ENCODE results near the gene NR2F1-AS1.

Gene NR2F1-AS1

GRCh38 chr5:93589152-93589828 lies 8.3 kb upstream of the NR2F1-AS1 start:
- DNase-seq, result no peak

GRCh38 chr5:93588352-93589151 lies 7.5 kb upstream of the NR2F1-AS1 start:
- no peak for DNase-seq

DNA sequence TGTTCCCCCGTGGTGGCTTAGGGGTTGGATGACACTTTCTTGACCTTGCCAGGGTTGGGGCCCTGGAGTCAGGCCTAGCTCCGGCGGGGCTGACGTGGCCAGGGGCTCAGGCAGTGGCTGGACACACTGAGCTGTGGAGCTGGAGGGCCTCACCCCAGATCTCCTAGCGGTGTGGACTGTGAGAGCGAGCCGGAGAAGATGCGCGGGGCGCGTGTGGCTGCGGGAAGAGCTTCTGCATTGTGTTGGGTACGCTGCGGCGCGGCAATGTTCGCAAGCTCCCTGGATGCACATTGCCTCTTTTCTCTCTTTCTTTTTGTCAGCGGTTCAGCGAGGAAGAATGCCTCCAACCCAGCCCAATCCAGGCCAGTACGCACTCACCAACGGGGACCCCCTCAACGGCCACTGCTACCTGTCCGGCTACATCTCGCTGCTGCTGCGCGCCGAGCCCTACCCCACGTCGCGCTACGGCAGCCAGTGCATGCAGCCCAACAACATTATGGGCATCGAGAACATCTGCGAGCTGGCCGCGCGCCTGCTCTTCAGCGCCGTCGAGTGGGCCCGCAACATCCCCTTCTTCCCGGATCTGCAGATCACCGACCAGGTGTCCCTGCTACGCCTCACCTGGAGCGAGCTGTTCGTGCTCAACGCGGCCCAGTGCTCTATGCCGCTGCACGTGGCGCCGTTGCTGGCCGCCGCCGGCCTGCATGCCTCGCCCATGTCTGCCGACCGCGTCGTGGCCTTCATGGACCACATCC lies 6.8 kb upstream of the NR2F1-AS1 start:
- DNase-seq, result no peak

- DNase-seq, result no peak
These were observed 5.9 kb upstream of the NR2F1-AS1 start for GRCh38 chr5:93586736-93587596.

GRCh38 chr5:93585767-93586385 lies 4.9 kb upstream of the NR2F1-AS1 start:
- no peak for DNase-seq

GRCh38 chr5:93585041-93585766 lies 4.2 kb upstream of the NR2F1-AS1 start:
- DNase-seq, result no peak

DNA sequence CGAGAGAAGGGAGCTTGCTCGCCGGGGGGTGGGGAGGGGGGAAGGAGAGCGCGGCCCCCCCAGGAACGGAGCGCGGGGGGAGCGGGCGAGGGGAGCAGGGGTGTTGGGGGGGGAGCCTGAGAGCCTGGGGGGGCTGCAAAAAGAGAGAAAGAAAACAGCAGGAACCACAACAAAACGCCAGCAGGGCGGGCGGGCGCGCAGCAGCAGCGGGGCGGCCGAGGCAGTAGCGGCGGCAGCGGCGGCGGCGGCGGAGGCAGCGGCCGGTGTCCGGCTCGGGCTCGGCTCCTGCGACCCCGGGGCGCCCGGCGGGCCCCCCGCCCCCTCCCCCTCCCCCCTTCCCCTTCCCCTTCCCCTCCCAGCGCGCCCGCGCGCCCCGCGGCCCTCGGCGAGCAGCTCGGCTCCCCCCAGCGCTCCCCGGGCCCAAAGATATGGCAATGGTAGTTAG lies 3.6 kb upstream of the NR2F1-AS1 start:
- DNase-seq, result peak in 1 of 2 experiments; percentile 26

- peak; percentile 36 to 61 for DNase-seq
These were observed 3.0 kb upstream of the NR2F1-AS1 start for GRCh38 chr5:93583768-93584595.

DNA sequence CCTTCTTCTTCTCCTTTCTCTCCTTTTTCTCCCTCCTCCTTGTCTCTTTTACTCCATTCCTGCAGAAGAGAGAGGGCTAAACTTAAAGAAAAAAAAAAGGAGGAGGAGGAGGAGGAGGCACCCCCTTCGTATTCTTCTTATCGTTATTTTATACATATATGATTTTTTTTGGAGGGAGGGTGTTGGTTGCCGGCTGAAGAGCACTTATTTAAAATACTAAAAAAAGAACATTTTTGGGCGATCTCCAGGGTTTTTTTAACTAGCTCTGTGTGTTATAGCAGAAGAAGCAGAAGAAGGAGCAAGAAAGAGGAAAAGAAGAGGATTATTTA lies 2.4 kb upstream of the NR2F1-AS1 start:
- DNase-seq, result no peak

- DNase-seq, result peak; percentile 90 to 91
These were observed 1.8 kb upstream of the NR2F1-AS1 start, which contains the start of gene NR2F1 for GRCh38 chr5:93582677-93583438. Gene NR2F1 (plus strand): TSS chr5:93583222. CDS start chr5:93585024, 1,802 bp downstream.

DNA sequence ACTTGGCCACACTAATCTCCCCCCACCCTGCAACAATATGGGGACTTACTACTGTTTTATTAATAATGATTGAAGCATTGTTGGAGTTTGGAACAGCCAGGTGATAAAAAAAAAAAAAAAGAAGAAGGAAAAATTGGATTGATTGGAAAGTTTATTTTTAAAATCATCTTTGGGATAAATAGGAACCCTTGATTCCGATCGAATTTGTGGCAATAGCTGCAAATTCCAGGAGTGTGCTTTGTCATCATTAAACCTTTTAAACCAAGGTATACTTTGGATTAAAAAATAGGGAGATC lies 1.1 kb upstream of the NR2F1-AS1 start:
- DNase-seq, result no peak

DNA sequence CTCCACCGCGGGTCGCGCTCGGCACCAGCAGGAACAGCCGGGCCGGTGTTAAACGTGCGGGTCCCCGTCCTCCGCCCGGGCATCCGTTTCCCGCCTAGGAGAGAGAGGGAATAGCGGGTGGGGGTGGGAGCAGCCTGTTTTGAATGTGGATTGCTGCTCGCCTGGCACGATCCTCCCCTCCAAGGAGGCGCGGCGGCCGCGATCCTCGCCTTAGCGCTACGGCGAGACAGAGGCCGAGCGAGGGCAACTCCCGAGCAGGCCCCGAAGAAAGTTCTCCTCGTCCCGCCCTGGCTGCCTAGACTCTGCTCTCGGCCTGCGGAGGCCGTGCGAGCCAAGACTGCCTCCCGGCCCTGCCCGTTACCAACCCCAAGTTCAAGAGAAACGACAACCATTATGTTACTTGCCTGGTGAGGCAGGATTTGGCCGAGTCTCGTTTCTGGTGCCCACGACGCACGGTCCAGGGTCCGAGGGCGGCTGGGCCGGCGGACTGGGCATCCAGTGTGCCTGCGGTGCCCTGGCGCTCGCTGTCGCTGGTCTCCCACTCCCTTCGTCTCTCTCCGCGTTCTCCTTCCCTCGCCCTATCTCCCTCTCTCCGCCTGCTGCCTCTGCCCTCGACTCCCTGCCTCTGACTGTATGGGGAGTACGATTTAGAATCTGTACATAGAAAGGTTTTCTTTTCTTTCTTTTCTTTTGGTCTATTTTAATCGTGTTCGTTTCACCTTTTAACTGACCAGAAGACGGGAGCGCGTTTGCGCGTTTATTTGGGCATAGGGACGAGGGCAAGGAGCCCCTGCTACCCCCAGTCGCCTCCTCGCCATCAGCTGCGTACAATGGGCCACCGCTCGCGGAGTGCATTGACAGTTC lies 724 bp downstream of the NR2F1-AS1 start:
- peak; percentile 23 to 50 for DNase-seq

DNA sequence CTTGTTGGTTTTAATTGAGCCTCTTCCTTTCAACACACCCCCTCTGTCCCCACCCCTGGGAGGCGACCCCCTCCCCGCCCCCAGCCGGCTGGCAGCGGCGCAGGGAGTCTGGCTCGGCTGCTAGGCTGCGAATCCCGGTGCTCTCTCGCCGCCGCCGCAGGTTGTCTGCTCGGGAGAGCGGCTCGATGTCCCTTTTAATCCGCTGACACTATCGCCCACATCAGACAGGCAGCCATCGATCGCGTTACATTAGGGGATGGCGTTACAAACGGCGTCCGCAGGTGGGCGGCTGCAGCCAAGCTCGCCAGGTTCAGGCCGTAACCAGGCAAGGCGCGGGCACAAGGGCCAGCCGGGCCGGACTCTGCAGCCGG lies 1.3 kb downstream of the NR2F1-AS1 start:
- peak in 1 of 2 experiments; percentile 50 for DNase-seq

GRCh38 chr5:93578813-93579691 lies 2.0 kb downstream of the NR2F1-AS1 start:
- DNase-seq, result no peak

- no peak for DNase-seq
These were observed 2.9 kb downstream of the NR2F1-AS1 start for GRCh38 chr5:93577854-93578812.

DNA sequence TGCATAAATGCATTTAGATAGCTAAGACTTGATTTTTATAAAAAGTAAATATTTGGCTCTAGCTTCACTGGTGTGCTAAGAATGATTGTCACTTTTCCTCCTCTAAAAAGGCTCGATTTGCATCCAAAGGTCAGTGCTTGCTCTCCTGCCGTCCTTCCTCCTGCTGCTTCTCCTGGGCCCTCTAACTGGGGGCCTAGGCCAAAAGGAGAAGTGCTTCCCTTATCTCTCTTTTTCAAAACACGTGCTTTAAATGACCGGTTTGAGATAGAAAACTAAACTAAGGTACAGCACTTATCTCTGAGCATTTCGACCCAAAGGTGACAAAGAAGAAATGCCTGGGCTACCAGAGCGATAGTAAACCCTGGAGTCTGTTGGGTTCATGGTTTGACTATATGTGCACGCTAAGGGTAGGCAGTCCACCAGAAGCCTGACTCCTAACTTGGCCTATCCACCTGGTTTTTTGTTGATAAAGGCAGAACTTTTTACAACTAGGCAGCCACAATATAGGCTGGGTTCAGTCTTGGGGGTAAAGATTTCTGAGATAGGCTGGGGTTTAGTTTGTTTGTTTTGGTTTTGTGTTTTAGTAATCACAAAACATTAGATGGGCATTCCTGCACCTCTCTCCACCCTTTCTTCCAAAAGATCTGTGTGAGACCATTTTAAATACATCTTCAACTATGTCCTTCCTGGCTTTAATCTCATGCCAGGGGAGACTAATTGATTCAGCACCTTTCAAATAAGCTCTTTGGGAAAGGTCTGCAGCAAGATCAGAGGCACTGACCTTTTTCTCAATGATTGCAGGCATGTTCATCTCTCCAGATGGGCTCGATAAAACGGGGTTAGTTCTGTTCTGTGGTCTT lies 3.8 kb downstream of the NR2F1-AS1 start:
- DNase-seq, result no peak
